ENCODE results near the gene ATP1A1.

ATP1A1 gene

GRCh38 chr1:116415200-116415698, 42.2 kb downstream of the ATP1A1 start:
- no peak for DNase-seq (ENCODE audit: low read depth)

- DNase-seq (ENCODE audit: low read depth), result no peak
These were observed 42.9 kb downstream of the ATP1A1 start for GRCh38 chr1:116415699-116416533.

GRCh38 chr1:116416854-116417513, 43.9 kb downstream of the ATP1A1 start:
- DNase-seq (ENCODE audit: low read depth), result no peak

- no peak for DNase-seq (ENCODE audit: low read depth)
These were observed 44.6 kb downstream of the ATP1A1 start for GRCh38 chr1:116417678-116418077.

GRCh38 chr1:116418091-116418830, 45.2 kb downstream of the ATP1A1 start:
- DNase-seq (ENCODE audit: low read depth), result peak; percentile 27

GRCh38 chr1:116420417-116421200, 47.6 kb downstream of the ATP1A1 start:
- no peak for DNase-seq (ENCODE audit: low read depth)

GRCh38 chr1:116424438-116424837, 51.4 kb downstream of the ATP1A1 start:
- DNase-seq (ENCODE audit: low read depth), result no peak

- DNase-seq (ENCODE audit: low read depth), result no peak
These were observed 51.8 kb downstream of the ATP1A1 start for GRCh38 chr1:116424863-116425262.

- no peak for DNase-seq (ENCODE audit: low read depth)
These were observed 52.9 kb downstream of the ATP1A1 start for GRCh38 chr1:116425987-116426386.

GRCh38 chr1:116426401-116426800, 53.4 kb downstream of the ATP1A1 start:
- DNase-seq (ENCODE audit: low read depth), result no peak

- no peak for DNase-seq (ENCODE audit: low read depth)
These were observed 55.5 kb downstream of the ATP1A1 start for GRCh38 chr1:116428576-116428975.

GRCh38 chr1:116429821-116430374, 56.9 kb downstream of the ATP1A1 start:
- no peak for DNase-seq (ENCODE audit: low read depth)

- no peak for DNase-seq (ENCODE audit: low read depth)
These were observed 58.9 kb downstream of the ATP1A1 start for GRCh38 chr1:116431870-116432500.

GRCh38 chr1:116432655-116433265, 59.7 kb downstream of the ATP1A1 start:
- no peak for DNase-seq (ENCODE audit: low read depth)

- DNase-seq (ENCODE audit: low read depth), result no peak
These were observed 60.5 kb downstream of the ATP1A1 start for GRCh38 chr1:116433275-116434257.

- DNase-seq (ENCODE audit: low read depth), result no peak
These were observed 61.8 kb downstream of the ATP1A1 start for GRCh38 chr1:116434849-116435248.

GRCh38 chr1:116435806-116436610, 63.0 kb downstream of the ATP1A1 start:
- no peak for DNase-seq (ENCODE audit: low read depth)

- DNase-seq (ENCODE audit: low read depth), result no peak
These were observed 63.5 kb downstream of the ATP1A1 start for GRCh38 chr1:116436611-116436970.

GRCh38 chr1:116439701-116440100, 66.7 kb downstream of the ATP1A1 start:
- DNase-seq (ENCODE audit: low read depth), result no peak

Data from fibroblast of the conjunctiva (primary cell).